PFSK-1 (cell line): ENCODE measurements around the gene CNGA2.

Experiments used
- POLR2AphosphoS5 ChIP-seq: IDR thresholded peaks from 2 replicates; pipeline ENCODE4 v1.6.1; 2012; ENCODE audit warnings: low read depth, mild to moderate bottlenecking, control low read depth, low read length, moderate library complexity
- TAF1 ChIP-seq: IDR thresholded peaks from 2 replicates; pipeline ENCODE4 v1.6.1; 2012; ENCODE audit warnings: low read length, control low read depth, borderline replicate concordance; ENCODE audit not compliant: insufficient read depth
- TF ChIP-seq, protein P1 (sequence below), 2 experiments: IDR thresholded peaks; 2 replicates each; pipeline versions ENCODE4 v1.6.1 to v1.8.0; 2011 to 2012; ENCODE audit warnings: low read depth in 2 of 2, low read length in 2 of 2, control low read depth in 1 of 2, inconsistent platforms in 1 of 2, mild to moderate bottlenecking in 1 of 2, moderate library complexity in 1 of 2; ENCODE audit not compliant: insufficient read depth in 1 of 2

DNA sequence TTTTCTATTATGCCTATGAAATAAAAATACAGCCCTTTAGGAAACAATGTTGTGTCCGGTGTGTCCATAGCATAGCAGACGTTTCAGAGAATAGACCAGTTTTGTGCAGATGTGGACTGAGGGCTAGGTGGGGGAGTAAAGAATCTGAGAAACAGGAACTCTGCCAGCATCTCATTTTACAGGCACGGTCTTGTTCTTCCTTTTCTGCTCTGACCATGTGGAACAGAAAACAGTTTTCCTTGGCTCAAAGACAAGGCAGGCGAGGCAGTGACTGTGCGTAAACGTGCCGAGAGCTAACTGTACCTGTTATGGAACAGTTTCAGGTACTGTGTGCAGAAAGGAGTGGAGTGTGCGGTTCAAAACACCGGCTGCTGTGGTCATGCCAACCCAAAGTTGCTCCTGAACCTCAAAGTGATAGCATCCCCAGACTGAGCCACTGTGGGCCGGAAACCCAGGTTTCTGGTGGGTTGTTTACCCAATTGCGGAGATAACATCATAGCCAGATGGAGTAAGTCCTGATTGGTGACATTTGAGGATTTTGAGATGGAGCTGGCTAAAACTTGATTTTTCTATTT lies 20.2 kb downstream of the CNGA2 start:
- TF ChIP-seq POLR2AphosphoS5: no peak
- TF ChIP-seq, protein P1, sequence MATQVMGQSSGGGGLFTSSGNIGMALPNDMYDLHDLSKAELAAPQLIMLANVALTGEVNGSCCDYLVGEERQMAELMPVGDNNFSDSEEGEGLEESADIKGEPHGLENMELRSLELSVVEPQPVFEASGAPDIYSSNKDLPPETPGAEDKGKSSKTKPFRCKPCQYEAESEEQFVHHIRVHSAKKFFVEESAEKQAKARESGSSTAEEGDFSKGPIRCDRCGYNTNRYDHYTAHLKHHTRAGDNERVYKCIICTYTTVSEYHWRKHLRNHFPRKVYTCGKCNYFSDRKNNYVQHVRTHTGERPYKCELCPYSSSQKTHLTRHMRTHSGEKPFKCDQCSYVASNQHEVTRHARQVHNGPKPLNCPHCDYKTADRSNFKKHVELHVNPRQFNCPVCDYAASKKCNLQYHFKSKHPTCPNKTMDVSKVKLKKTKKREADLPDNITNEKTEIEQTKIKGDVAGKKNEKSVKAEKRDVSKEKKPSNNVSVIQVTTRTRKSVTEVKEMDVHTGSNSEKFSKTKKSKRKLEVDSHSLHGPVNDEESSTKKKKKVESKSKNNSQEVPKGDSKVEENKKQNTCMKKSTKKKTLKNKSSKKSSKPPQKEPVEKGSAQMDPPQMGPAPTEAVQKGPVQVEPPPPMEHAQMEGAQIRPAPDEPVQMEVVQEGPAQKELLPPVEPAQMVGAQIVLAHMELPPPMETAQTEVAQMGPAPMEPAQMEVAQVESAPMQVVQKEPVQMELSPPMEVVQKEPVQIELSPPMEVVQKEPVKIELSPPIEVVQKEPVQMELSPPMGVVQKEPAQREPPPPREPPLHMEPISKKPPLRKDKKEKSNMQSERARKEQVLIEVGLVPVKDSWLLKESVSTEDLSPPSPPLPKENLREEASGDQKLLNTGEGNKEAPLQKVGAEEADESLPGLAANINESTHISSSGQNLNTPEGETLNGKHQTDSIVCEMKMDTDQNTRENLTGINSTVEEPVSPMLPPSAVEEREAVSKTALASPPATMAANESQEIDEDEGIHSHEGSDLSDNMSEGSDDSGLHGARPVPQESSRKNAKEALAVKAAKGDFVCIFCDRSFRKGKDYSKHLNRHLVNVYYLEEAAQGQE (IDR thresholded peaks at IDR 0.05; ENCODE audit: insufficient read depth in 1 of 2, low read depth in 2 of 2, low read length in 2 of 2): no peak
- TF ChIP-seq TAF1: no peak
